ENCODE measurements around the gene PNPLA8.

The PNPLA8 gene

DNA sequence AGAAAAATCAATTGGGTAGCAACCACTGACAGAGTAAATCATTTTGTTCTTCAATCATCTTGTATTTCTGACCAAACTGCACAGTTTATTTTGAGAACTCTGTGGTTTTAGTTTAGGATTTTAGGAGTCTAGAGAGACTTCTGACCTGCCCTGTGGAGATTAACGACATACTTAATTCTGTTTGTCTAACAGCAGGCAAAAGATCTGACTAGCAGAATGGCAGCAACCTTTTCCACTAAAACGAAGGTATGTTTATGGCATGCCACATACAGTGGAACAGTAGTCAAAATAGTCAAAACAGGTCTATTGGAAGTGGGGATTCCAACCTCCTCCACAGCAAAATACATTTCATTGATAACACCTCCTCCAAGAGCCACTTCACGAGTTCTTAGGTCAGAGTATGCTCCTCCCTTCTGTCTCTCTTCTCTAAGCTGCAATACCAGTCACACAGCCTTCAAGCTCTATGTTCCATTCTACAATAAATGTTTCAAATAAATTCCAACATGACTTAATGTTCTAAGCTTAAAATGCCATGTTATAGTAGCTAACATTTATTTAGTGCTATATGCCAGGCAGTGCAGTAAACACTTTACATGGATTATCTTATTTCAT, 104.1 kb downstream of the PNPLA8 start:
- Histone ChIP-seq H3K36me3 (ENCODE audit: low read depth) (no peaks in the 10 kb centered on the region), H3K4me3 (ENCODE audit: severe bottlenecking) (no peak overlapping the region), H3K4me1 (ENCODE audit: insufficient read depth, poor library complexity, severe bottlenecking) (no peaks in the 10 kb centered on the region), H3K27ac (ENCODE audit: poor library complexity, severe bottlenecking) (no peak overlapping the region), H3K9me3 (ENCODE audit: severe bottlenecking) (no peaks in the 10 kb centered on the region), H3K27me3 (ENCODE audit: insufficient read depth, poor library complexity, severe bottlenecking) (no peaks in the 10 kb centered on the region)
- TF ChIP-seq, protein P1, sequence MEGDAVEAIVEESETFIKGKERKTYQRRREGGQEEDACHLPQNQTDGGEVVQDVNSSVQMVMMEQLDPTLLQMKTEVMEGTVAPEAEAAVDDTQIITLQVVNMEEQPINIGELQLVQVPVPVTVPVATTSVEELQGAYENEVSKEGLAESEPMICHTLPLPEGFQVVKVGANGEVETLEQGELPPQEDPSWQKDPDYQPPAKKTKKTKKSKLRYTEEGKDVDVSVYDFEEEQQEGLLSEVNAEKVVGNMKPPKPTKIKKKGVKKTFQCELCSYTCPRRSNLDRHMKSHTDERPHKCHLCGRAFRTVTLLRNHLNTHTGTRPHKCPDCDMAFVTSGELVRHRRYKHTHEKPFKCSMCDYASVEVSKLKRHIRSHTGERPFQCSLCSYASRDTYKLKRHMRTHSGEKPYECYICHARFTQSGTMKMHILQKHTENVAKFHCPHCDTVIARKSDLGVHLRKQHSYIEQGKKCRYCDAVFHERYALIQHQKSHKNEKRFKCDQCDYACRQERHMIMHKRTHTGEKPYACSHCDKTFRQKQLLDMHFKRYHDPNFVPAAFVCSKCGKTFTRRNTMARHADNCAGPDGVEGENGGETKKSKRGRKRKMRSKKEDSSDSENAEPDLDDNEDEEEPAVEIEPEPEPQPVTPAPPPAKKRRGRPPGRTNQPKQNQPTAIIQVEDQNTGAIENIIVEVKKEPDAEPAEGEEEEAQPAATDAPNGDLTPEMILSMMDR (IDR thresholded peaks at IDR 0.05; ENCODE audit: poor library complexity, severe bottlenecking) = no peak
- DNase-seq (ENCODE audit: low spot score) (no peak), ATAC-seq (ENCODE audit: low read depth) (no peak)
